UCSD-AML1 (cell line): Measurements from ENCODE around the gene UST.
A peak's percentile ranks its signal among the peaks of the same experiment; 100 is the strongest.
"Not testable (repeated sequence)": the region's sequence is repeated elsewhere in the genome, so short reads cannot be mapped to it uniquely, and the experiment has no call there.

Experiments used
- DNase-seq: peaks from one replicate; lab custom pipeline; 2025; ENCODE audit not compliant: unreplicated experiment; lab: John Stamatoyannopoulos, UW

Gene UST

DNA sequence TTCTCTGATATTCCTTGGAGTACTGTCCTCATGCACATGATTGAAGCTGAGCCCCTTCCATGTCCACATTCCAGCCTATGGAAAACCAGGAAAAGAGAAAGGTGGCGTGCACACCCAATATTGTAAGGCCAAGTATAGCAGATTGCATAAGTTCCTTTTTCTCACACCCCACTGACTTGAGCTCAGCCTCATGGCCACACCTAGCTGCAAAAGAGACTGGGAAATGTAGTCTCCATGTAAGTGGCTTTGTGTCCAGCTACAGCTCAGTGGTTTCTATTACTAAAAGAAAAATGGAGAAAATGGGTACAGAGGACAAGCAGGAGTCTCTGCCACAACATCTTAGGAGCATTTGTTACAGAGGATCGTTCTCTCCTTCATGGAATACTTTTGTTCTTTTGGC lies 10.8 kb upstream of the UST start:
- DNase-seq = no peak

DNA sequence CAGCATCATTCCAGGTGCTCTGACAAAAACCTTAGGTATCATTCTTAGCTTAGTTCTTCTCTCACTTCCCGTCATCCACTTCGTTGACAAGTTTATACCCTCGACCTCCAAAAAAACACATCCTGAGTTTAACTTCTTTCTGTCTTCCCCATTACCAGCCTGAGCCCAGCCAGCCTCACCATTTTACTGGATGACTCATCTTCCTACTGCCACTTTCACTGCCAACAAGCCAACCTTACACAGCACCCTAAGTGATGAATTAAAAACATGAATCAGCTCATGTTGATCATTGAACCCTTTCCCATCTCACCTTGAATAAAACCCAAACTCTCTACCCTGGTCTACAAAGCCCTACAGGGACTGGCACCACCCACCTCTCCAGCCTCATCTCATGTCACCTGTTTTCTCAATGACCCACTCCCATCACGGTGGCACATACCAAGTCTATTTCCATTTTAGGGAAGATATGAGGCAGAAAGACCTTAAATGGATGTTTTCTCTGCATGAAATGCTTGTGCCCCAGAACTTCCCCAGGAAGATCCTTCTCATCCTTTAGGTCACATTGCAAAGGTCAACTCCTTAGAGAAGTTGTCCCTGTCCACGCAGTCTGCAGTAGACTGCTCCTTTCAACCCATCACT lies 9.9 kb upstream of the UST start:
- no peak for DNase-seq

- no peak for DNase-seq
These were observed 9.0 kb upstream of the UST start for GRCh38 chr6:148737806-148738205.

DNA sequence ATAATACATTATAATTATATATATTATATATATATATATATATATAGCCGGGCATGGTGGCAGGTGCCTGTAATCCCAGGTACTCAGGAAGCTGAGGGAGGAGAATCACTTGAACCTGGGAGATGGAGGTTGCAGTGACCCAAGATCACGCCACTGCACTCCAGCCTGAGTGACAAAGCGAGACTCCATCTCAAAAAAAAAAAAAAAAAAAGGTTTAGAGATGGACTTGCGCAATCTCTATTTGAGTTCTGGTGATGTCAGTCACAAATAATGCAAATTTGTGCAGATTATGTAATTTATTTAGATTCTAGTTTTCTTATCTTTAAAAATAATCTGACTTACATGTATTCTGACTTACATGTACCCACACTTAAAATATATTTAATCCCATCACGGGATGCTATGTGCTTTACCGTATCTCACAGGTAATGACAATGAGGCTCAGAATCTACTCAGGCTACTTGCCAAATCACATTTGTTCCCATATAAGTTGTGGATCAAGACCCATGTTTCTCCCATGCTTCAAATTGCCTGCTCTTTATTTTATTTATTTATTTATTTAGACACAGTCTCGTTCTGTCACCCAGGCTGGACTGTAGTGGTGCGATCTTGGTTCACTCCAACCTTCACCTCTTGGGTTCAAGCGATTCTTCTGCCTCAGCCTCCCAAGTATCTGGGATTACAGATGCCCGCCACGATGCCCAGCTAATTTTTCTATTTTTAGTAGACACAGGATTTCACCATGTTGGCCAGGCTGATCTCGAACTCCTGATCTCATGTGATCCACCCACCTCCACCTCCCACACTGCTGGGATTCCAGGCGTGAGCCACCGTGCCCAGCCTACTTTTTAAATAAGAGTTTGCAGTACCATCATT lies 7.6 kb upstream of the UST start:
- DNase-seq = no peak

DNA sequence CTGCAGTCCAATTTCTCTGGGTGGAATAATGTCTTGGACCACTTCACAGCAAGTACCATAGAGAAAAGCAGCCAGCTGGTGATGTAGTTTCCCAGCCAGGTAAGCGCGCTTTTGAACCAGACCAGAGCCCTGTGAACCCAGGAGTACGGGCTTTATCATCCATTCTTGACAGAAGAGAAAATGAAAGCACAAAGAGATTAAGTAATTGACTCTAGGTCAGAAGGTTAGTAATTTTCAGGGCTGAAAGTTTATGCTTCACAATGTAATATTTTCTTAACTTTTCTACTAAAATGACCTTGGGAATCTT lies 7.1 kb upstream of the UST start:
- DNase-seq = no peak

DNA sequence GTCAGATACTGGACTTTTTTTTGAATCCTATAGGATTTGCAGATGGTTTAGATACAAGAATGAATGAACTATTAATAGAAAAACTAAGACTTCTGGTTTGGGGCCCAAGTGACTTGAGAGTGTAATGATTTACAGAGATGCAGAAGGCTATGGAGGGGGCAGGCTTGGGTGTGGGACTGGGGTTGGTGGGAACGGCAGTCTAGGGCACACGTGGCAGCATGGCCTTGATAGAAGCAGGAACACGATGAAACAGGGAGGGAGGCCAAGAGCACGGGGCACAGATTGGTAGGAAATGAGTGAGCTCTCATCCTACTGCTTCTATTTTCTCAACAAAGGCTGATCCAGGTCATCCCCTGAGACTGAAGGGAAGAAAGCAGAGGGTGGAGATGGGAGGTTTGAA lies 3.4 kb upstream of the UST start:
- DNase-seq = no peak

DNA sequence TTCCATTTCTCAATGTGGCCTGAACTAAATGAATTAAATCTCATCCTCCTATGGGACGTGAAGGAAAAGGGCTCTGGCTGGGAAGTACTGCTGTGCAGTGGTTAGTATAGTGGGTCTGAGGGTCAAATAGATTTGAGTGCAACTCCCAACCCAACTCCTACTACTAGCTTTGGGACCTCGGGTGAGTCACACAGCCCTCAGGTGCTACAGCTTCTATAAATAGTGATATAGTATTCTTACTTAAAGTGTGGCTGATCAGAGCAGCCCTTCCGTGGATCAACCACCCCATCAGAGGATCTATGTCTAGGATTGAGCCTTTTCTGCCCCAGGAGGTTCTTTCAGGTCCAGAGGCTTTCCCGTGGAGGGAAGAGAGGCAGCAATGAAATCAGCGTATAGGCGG lies 904 bp upstream of the UST start:
- no peak for DNase-seq

- DNase-seq = no peak
These were observed 278 bp downstream of the UST start for GRCh38 chr6:148747145-148747470.

DNA sequence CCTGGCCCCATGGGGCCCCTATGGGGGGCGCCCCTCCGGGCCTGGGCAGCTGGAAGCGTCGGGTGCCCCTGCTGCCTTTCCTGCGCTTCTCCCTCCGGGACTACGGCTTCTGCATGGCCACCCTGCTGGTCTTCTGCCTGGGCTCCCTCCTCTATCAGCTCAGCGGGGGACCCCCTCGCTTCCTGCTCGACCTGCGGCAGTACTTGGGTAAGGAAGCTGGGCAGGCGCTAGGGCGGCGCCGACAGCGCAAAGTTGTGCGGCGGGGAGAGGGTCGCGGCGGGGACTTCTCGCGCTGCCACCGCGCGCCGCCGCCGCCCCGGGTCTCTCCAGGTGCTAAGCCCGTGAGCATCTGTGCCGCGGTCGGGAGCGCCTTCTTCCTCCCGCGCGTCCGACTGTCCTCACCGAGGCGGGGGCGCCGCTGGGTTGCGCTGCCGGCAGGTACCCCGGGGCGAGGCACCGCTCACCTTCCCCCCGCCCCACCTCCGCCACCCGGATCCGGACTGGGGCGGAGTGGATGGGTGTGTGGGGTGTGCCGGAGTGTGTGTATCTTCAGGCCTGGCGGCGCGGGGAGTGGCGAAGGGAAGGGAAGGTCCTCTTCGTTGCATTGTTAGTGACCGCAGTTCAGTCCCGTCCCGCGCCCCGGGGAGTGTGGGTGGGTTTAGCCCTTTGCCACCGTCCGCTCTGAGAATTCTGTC lies 788 bp downstream of the UST start:
- no peak for DNase-seq

- DNase-seq = no peak
These were observed 2.8 kb downstream of the UST start for GRCh38 chr6:148749674-148750073.

- DNase-seq = no peak
These were observed 4.3 kb downstream of the UST start for GRCh38 chr6:148750838-148751792.

- DNase-seq = no peak
These were observed 5.0 kb downstream of the UST start for GRCh38 chr6:148751793-148752170.

DNA sequence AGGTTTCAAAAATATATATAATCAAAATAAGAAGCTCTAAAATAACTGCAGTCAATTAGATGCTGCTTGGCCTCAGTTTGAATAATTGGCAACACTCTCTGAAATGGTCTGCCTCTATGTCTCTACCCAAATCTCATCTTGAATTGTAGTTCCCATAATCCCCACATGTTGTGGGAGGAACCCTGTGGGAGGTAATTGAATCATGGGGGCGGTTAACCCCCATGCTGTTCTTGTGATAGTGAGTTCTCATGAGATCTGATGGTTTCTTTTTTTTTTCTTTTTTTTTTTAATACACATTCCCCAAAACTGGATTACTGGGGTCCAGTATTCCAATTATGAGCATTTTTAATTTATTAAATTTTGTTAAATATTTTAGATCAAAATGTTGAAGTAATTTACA lies 8.5 kb downstream of the UST start:
- DNase-seq = not testable (repeated sequence)

GRCh38 chr6:148757944-148758480 lies 11.2 kb downstream of the UST start:
- DNase-seq = no peak

DNA sequence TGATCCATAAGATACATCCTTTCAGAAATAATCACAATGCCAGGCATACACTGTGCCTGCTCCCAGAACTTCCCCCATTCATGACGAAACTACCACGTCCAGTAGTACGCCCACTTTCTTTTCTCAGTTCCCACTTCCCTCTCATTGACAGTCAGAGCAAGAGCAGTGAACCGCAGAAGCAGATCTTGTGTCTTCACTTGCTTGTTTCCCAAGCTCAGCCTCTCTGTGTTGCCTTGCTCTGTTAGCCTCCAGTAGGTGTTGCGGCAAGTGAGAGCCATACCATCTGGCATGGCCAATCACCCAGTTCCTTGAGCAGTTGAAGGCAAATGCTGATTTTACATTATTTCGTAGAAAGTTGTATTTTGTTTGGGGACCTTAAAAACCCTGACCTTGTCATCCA lies 11.7 kb downstream of the UST start:
- peak; percentile 13 for DNase-seq

- no peak for DNase-seq
These were observed 13.4 kb downstream of the UST start for GRCh38 chr6:148760258-148760534.

DNA sequence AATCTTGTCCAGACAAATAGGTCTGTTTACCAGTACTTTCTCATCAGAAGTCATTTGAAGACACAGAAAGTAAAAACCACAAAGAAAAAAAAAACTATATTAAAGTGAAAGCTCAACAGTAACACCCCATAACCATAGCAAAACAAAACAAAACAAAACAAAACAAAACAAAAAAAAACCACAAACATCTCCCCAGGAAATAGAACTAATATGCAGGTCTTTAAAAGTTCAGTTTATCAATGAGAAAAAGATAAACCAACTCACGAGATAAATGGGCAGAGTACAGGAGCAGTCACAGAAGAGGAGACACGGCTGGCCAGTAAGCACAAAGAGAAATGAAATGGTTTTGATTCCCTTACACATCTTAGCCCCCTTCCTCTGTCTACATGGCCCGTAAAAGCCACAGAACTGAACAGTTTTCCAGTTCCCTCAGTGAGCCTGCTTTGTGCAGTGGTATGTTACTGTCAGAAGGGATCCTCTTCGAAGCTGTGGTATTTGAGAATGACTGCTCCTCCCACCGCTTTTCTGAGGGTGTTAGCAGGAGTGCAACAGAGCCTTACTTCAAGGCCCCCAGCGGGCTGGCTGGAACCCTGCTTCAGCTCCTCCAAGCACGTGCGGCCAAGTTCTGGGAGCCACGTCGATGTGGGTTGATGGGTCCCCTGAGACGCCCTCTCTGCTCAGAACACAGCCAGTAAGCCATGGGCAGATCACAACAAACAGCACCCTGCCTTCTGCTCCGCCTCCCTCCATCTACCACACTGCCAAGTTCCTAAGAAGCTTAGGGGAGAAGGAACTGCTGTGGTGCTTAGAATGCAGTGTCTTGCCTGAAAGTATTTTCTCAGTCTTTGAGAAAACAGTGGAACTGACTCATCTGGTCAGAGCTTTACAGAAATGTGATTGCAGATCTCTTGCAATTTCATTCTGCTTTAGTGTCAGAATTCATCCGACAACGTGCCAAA lies 14.0 kb downstream of the UST start:
- DNase-seq = no peak

- peak; percentile 16 for DNase-seq
These were observed 14.7 kb downstream of the UST start for GRCh38 chr6:148761527-148762011.

- no peak for DNase-seq
These were observed 15.4 kb downstream of the UST start for GRCh38 chr6:148762231-148762630.
